ENCODE data around the gene TMSB4X.

The TMSB4X gene

GRCh38 chrX:13023979-13024378, 49.1 kb downstream of the TMSB4X start:
- Histone ChIP-seq H3K23ac (ENCODE audit: low read length) (no peak overlapping the region), H3K9ac (ENCODE audit: low read length) (no peak overlapping the region), H2AK5ac (ENCODE audit: low read length) (no peak overlapping the region), H4K8ac (ENCODE audit: low read depth, low read length) (no peak overlapping the region), H3K4ac (ENCODE audit: low read depth, low read length) (no peak overlapping the region), H3K27ac (ENCODE audit: low read depth, low read length) (no peak overlapping the region), H2BK120ac (ENCODE audit: low read depth, low read length) (no peak overlapping the region), H3K4me1 (ENCODE audit: control insufficient read depth, low read depth, low read length) (no peaks in the 10 kb centered on the region), H3K27me3 (ENCODE audit: insufficient read depth, low read length, poor library complexity) (no peaks in the 10 kb centered on the region), H3K4me3 (ENCODE audit: low read length) (no peak overlapping the region), H3K56ac (ENCODE audit: low read length) (peak overlapping the region; percentile 15), H4K5ac (ENCODE audit: low read length) (no peak overlapping the region), H2BK15ac (replicated peaks; ENCODE audit: low read depth) (no peak overlapping the region), H2BK5ac (ENCODE audit: low read length) (no peak overlapping the region), H3K79me2 (ENCODE audit: control insufficient read depth, insufficient read depth, low read length) (no peaks in the 10 kb centered on the region), H3K79me1 (ENCODE audit: low read length) (no peaks in the 10 kb centered on the region), H3K36me3 (ENCODE audit: control insufficient read depth, insufficient read depth, low read length) (no peaks in the 10 kb centered on the region), H3K18ac (ENCODE audit: low read length) (peak overlapping the region; percentile 5), H3K4me2 (ENCODE audit: low read length) (no peak overlapping the region)
- no peak for DNase-seq
- no CpG with 5 or more reads among the region's 4 CpGs for WGBS (ENCODE audit: extremely low coverage, insufficient coverage, low lambda C conversion rate)

DNA sequence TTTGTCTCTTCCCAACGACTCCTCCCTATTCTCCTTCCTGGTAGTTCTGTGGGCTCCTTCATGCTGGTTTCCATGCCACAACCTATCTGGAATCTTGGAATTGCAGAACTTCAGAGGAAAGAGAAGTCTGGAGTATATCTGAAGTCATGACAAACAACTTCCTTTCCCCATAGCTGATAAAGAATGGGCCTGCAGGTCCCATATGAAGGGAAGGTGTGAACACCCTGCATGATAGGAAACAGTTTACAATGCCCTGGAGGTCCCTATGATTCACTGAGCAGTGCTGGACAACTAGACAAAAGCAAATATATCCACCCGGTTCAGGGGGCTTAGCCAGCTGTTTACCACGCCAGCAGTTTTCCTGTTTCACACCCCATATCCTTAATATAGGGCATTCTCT, 50.1 kb downstream of the TMSB4X start:
- Histone ChIP-seq H3K27ac (ENCODE audit: low read depth, low read length) (no peak overlapping the region), H3K79me1 (ENCODE audit: low read length) (no peaks in the 10 kb centered on the region), H2BK120ac (ENCODE audit: low read depth, low read length) (no peak overlapping the region), H3K36me3 (ENCODE audit: control insufficient read depth, insufficient read depth, low read length) (no peaks in the 10 kb centered on the region), H3K27me3 (ENCODE audit: insufficient read depth, low read length, poor library complexity) (no peaks in the 10 kb centered on the region), H4K8ac (ENCODE audit: low read depth, low read length) (no peak overlapping the region), H2AK5ac (ENCODE audit: low read length) (no peak overlapping the region), H2BK5ac (ENCODE audit: low read length) (no peak overlapping the region), H3K79me2 (ENCODE audit: control insufficient read depth, insufficient read depth, low read length) (no peaks in the 10 kb centered on the region), H4K5ac (ENCODE audit: low read length) (no peak overlapping the region), H3K18ac (ENCODE audit: low read length) (no peak overlapping the region), H3K4ac (ENCODE audit: low read depth, low read length) (no peak overlapping the region), H3K23ac (ENCODE audit: low read length) (no peak overlapping the region), H2BK15ac (replicated peaks; ENCODE audit: low read depth) (no peak overlapping the region), H3K56ac (ENCODE audit: low read length) (no peak overlapping the region), H3K9ac (ENCODE audit: low read length) (no peak overlapping the region), H3K4me3 (ENCODE audit: low read length) (no peak overlapping the region), H3K4me2 (ENCODE audit: low read length) (no peak overlapping the region), H3K4me1 (ENCODE audit: control insufficient read depth, low read depth, low read length) (no peaks in the 10 kb centered on the region)
- WGBS (ENCODE audit: extremely low coverage, insufficient coverage, low lambda C conversion rate): no CpG with 5 or more reads among the region's 3 CpGs
- DNase-seq: peak; percentile 61

Measured in mesendoderm (in vitro differentiated cells).